Motor neuron (in vitro differentiated cells): ENCODE measurements around the gene SNRPA. TPM values are rescaled to one million over a fixed set of nuclear protein-coding genes. Genes with fewer than 3 reads are reported as not detected.
"Not testable (repeated sequence)": the region's sequence is repeated elsewhere in the genome, so short reads cannot be mapped to it uniquely, and the experiment has no call there.

ENCODE experiments used
- ATAC-seq, 8 experiments: fragments of 200-7000 bp; cut with Tn5 transposase; replicated peaks in 6 of 8; 2 replicates each; pipeline ENCODE4 v1.8.0; 2021; ENCODE audit warnings: mild to moderate bottlenecking in 8 of 8, moderate library complexity in 8 of 8
- H3K27ac ChIP-seq, 2 donors: fragments of 250-450 bp; sonication (Bioruptor Pico); 2 replicates each; pipeline ENCODE4 v1.9.0; 2021; ENCODE audit warnings: antibody characterized with exemption in 2 of 2, mild to moderate bottlenecking in 2 of 2, moderate library complexity in 1 of 2
- H3K4me1 ChIP-seq, 2 donors: fragments of 250-450 bp; sonication (Bioruptor Pico); replicated peaks in 1 of 2; 2 replicates each; pipeline ENCODE4 v1.6.1; 2021; ENCODE audit warnings: antibody characterized with exemption in 2 of 2, mild to moderate bottlenecking in 2 of 2, moderate library complexity in 1 of 2
- H3K4me3 ChIP-seq, 5 donors: fragments of 250-450 bp; sonication (Bioruptor Pico); 2 replicates each; pipeline ENCODE4 v1.9.0; 2021; ENCODE audit warnings: antibody characterized with exemption in 5 of 5, mild to moderate bottlenecking in 5 of 5, moderate library complexity in 4 of 5
- WGBS, 10 experiments: fragments of 450-650 bp; shearing (Covaris generic); methylation state at CpG; one replicate each; pipeline ENCODE4 v1.0.0; 2022; 5-methylcytosine and 5-hydroxymethylcytosine counted together
- in situ Hi-C, 9 experiments: fragments of 400-800 bp; cut with MboI; loops; one replicate each; pipeline ENCODE4 v1.15.0; 2021; ENCODE audit warnings: low sequenced_read_pairs in 9 of 9, low pct_unique_long_range_greater_than_20kb in 2 of 9; ENCODE audit not compliant: unreplicated experiment in 9 of 9
- total RNA-seq, 8 experiments: library from RNA; unstranded; fragments of 300-600 nt; gene quantifications; 2 replicates each; pipeline versions ENCODE4 v1.2.3 to v1.2.4, GENCODE V29; 2022

SNRPA gene
- total RNA-seq, 8 experiments from 2014 or later, result 32.4 to 112 (median 40.7) TPM

DNA sequence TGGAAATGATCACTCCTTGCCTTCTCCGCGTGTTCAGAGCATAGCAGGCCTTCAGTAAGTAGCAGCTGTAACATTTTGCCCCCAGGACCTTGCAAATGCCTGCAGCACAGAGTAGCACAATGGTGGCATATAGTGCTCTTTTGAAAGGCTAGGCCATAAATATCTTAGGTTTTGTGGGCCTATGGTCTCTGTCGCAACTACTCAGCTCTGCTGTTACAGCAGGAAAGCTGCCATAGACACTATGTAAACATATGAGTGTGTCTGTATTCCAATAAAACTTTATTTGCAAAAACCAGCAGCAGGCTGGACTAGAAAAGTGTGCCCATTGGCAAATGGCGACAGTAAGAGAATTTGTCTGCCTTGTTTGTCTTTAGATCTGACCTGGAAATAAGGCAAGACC is 24.7 kb upstream of the SNRPA start:
- Histone ChIP-seq H3K4me1 (no peaks in the 10 kb centered on the region), H3K4me3 (no peak overlapping the region), H3K27ac (no peak overlapping the region)
- WGBS, 10 experiments, result 66 to 100% (median 100%) methylated on average over 1 to 4 of the region's 4 CpGs; no CpG with 5 or more reads in 1 of the 10 experiments
- peak in 1 of 8 experiments; percentile 25 for ATAC-seq
- in situ Hi-C loops, result no loop called here

DNA sequence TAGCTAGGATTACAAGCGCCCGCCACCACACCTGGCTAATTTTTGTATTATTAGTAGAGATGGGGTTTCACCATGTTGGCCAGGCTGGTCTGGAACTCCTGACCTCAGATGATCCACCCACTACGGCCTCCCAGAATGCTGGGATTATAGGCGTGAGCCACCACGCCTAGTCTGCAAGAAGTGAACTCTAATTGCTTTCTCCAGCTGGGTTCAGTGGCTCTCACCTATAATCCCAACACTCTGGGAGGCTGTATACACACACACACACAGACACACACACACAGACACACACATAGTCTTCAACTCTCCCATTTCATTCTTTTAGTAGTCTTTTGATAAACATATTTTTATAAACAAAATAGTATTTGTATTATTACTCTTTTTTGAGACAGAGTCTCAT is 20.9 kb upstream of the SNRPA start:
- H3K4me3 ChIP-seq, in situ Hi-C loops, ATAC-seq, H3K27ac ChIP-seq, H3K4me1 ChIP-seq: not testable (repeated sequence)
- WGBS, 10 experiments, result 80 to 100% (median 100%) methylated on average over 1 to 5 of the region's 5 CpGs; no CpG with 5 or more reads in 5 of the 10 experiments

DNA sequence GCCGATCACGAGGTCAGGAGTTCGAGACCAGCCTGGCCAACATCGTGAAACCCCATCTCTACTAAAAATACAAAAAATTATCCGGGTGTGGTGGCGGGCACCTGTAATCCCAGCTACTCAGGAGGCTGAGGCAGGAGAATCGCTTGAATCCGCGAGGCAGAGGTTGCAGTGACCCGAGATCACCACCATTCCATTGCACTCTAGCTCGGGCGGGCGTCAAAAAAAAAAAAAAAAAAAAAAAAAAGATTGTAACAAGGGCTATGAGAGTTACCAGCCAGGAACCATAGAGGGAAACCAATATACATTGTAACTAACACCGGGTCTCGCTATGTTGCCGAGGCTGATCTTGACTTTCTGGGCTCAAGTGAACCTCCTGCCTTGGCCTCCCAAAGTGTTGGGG is 18.7 kb upstream of the SNRPA start:
- 96 to 100% (median 100%) methylated on average over 2 to 16 of the region's 16 CpGs; no CpG with 5 or more reads in 1 of the 10 experiments for WGBS, 10 experiments
- H3K4me3 ChIP-seq, H3K27ac ChIP-seq, in situ Hi-C loops, H3K4me1 ChIP-seq, ATAC-seq: not testable (repeated sequence)

DNA sequence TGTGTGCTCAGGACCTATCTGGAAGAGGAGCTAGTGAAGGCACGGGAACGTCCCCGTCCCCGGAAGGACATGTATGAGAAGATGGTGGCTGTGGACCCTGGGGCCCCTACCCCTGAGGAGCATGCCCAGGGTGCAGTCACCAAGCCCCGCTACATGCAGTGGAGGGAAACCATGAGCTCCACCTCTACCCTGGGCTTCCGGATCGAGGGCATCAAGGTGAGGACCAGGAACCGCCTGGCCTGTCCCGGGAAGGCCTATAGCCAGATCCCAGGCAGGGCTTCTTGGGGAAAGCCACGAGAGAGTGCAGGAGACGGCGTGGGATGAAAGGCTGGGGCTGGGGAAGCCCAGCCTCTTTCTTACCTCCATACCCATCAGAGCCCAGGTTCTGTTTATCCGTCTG is 17.9 kb upstream of the SNRPA start:
- Histone ChIP-seq H3K27ac (no peak overlapping the region), H3K4me3 (no peak overlapping the region), H3K4me1 (no peaks in the 10 kb centered on the region)
- 80 to 100% (median 92%) methylated on average over 2 to 8 of the region's 13 CpGs; no CpG with 5 or more reads in 6 of the 10 experiments for WGBS, 10 experiments
- ATAC-seq, result no peak
- in situ Hi-C loops, result no loop called here

DNA sequence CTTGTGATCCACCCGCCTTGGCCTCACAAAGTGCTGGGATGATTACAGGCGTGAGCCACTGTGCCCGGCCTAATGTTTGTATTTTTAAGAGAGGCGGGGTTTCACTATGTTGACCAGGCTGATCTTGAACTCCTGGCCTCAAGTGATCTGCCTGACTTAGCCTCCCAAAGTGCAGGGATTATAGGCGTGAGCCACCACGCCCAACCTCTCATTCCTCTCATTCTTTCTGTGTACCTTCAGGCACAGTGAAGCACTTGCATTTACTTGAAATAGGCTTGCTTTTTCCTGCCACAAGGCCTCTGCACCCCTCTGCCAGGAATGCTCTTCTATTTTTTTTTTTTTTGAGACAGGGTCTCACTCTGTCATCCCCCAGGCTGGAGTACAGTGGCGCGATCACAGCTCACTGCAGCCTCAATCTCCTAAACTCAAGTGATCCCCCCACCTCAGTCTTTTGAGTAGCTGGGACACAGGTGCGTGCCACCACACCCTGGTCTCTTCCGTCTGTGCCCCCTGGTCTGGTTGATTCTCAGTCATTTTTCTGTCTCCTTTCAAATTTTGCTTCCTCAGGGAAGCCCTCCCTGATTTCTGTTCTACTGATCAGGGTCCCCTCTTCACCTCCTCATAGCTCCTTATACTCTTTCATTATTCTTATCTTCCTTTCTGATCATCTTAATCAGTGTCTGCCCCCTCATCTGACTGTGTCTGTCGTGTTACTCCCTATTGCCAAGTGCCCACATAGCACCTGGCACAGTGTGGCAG is 15.8 kb upstream of the SNRPA start:
- no peak overlapping the region for H3K27ac ChIP-seq
- WGBS, 10 experiments, result 79 to 100% (median 94%) methylated on average over 1 to 9 of the region's 11 CpGs
- no peaks in the 10 kb centered on the region for H3K4me1 ChIP-seq
- peak in 2 of 8 experiments; percentile 19 to 42 for ATAC-seq
- in situ Hi-C loops, result no loop called here
- no peak overlapping the region for H3K4me3 ChIP-seq

DNA sequence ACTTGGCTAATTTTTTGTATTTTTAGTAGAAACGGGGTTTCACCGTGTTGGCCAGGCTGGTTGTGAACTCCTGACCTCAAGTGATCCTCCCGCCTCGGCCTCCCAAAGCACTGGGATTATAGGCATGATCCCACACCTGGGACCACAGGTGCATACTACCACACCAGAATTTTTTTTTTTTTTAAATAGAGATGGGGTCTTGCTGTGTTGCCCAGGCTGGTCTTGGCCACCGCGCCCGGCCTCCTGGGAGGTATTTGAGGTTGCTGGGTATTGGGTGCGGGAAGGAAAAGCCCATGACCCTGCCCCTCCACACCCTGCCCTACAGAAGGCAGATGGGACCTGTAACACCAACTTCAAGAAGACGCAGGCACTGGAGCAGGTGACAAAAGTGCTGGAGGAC is 14.3 kb upstream of the SNRPA start:
- Histone ChIP-seq H3K27ac (no peak overlapping the region), H3K4me3 (no peak overlapping the region), H3K4me1 (no peaks in the 10 kb centered on the region)
- in situ Hi-C loops, result no loop called here
- ATAC-seq, result no peak
- WGBS, 10 experiments, result 60 to 100% (median 93%) methylated on average over 1 to 2 of the region's 9 CpGs; no CpG with 5 or more reads in 7 of the 10 experiments

DNA sequence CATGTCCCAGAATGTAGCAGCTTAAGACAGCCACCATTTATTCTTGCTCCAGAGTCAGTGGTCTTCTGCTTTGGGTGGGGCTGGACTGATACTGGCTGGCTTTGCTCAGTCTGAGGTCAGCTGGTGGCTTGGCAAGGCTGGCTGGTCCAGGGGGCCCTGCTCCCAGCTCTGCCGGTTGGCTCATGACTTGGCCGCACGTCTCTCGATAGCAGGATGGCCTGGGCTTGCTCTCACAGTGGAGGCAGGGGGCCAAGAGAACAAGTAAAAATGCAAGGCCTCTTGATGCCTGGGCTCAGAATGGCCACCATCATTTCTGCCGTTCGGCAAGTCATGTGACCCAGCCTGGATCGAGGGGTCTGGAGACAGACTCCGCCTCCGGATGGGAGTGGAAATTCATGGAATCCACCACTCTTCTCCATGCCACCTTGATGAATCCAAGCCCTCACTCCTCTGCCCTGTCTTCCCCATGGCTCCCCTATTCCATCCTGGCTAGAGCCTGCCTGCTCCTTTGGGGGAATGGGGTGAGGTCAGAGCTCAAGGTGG is 13.8 kb upstream of the SNRPA start:
- no peak overlapping the region for H3K4me3 ChIP-seq
- no peak overlapping the region for H3K27ac ChIP-seq
- in situ Hi-C loops, result no loop called here
- no peak for ATAC-seq
- no peaks in the 10 kb centered on the region for H3K4me1 ChIP-seq
- 54% methylated on average over 7 of the region's 9 CpGs; no CpG with 5 or more reads in 9 of the 10 experiments for WGBS, 10 experiments

DNA sequence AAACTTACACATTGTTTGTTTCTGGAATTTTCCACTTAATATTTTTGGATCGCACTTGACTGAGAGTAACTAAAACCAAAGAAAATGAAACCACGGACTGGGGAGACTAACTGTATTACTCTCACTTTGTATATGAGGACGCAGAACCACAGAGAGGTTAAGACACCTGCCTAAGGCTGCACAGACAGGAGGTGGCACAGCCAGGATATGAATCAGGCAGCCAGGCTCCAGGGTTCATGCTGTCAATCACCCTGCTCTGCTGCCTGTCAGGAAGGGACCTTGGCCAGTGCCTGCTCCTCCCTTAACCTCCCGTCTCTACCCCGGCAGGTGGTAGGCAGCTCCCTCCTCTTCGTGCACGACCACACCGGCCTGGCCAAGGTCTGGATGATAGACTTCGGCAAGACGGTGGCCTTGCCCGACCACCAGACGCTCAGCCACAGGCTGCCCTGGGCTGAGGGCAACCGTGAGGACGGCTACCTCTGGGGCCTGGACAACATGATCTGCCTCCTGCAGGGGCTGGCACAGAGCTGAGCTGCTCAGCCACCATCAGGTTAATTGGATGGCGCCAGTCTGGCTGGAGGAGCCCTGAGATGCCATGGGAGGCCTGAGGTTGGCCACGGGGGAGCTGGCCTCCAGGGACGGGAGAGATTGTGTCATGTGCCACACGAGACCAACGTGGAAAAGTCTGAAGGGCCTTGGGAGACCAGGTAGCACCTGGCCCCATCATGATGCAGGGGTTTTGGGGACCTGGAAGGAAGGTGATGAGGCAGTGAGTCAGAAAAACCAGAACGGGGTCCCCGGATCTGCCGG is 11.8 kb upstream of the SNRPA start:
- WGBS, 10 experiments, result 60 to 100% (median 96%) methylated on average over 1 to 8 of the region's 22 CpGs; no CpG with 5 or more reads in 2 of the 10 experiments
- no peak overlapping the region for H3K27ac ChIP-seq
- ATAC-seq, result peak in 2 of 8 experiments; percentile 7 to 10
- in situ Hi-C loops, result no loop called here
- H3K4me1 ChIP-seq, result no peaks in the 10 kb centered on the region
- no peak overlapping the region for H3K4me3 ChIP-seq

DNA sequence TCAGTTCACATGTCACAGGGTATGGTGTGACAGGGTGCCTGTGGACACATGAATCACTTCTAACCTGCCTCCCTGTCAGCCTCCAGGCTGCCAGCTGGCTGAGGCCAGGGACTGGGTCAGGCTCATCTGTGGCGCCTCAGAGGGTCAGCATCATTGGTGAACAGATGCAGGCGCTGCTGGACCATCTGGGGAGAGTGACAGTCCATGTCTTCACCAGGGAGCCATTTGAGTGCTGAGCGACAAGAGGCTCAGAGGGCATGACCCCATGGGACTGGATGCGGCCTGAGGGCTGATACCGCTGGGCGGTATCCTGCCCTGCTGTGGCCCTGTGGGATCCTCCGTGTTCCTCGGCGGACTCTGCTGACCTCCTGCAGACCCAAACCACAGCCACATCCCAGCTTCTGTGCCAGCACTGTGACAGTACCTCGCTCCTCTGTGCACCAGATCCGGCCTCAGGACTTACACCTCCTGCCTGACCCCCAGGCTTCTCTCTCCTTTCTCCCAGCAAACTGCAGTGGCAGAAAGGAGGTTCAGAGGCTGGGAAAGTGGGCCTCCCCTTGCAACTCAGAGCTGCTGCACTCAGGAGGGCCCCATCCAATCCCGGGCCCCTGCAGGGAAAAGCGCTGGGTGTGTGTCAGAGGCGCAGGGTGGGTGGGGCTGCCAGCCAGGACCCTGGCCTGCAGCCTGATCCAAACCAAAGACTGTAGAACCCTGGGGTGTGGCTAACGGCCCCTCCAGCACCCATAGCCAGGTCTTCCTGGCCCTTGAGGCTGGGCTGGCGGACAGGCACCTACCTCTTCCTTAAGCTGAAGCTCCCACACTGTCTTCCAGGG is 10.9 kb upstream of the SNRPA start:
- in situ Hi-C loops, result no loop called here
- Histone ChIP-seq H3K4me1 (no peaks in the 10 kb centered on the region), H3K4me3 (no peak overlapping the region), H3K27ac (peak overlapping the region in 1 of 2 donors; percentile 39)
- WGBS, 10 experiments, result 15 to 100% (median 80%) methylated on average over 1 to 4 of the region's 16 CpGs; no CpG with 5 or more reads in 4 of the 10 experiments
- ATAC-seq, result peak in 6 of 8 experiments; percentile 6 to 63 (median 42)

DNA sequence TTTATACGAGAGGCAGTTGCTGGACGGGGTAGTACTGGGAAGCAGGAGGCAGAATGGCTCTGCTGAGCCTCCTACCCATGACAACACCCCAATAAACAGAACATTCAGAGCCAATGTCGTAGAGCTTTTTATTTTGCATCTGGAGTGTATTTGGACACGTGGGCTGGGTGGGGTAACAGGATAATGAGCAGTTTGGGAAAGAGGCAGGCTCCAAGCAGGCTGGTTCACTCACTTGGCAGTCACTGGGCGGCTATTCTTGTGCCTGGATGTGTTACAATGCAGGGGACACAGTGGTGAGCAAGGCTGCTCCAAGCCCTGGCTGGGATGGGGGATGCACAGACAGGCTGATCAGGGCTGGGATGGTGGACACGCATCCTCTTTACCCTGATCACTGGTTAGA is 10.3 kb upstream of the SNRPA start:
- peak in 3 of 8 experiments; percentile 76 to 82 (median 81) for ATAC-seq
- WGBS, 10 experiments, result 0 to 90% (median 85%) methylated on average over 2 to 5 of the region's 6 CpGs; no CpG with 5 or more reads in 6 of the 10 experiments
- in situ Hi-C loops, result no loop called here
- Histone ChIP-seq H3K27ac (peak overlapping the region in 1 of 2 donors; percentile 39), H3K4me1 (no peaks in the 10 kb centered on the region), H3K4me3 (no peak overlapping the region)

DNA sequence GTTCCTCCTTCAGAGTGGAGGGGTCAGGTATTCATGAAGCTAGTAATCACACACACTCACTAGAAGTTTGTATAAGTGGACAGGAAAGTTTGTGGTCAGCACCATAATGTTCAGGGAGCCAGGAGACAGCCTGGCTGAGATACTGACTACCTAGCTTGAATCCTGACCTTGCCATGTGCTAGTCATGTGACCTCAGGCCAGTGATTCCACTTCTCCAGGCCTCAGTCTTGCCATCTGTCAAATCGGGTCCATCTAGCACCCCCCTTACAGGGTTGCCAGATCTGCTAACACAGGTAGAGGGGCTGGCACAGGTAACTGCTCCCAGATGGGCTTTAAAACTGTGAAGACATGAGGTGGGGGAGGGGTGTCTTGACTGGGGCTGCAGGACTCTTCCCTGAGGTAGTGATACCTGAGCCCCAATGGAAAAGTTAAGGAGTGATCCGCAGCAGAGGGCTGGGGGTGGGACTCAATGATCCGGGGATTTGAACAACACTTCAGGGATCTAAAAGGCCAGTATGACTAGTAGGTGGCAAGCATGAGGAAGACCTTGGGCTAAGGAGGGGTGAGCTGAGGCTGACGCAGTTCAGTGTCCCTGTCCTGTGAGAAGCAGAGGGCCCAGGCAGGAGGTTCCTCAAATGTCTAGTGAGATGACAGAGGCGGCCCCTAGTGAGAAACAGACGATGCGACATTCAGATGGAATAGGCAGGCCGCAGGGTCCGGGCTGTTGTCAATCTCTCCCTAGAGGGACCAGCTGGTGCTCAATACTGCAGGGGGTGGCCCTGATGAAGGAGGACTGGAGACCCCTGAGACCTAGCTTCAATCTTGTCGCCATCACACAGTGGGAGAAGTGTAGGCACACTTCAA is 9.2 kb upstream of the SNRPA start:
- ATAC-seq, result peak in 4 of 8 experiments; percentile 4 to 23 (median 13)
- Histone ChIP-seq H3K27ac (peak overlapping the region; percentile 33 to 37), H3K4me3 (no peak overlapping the region), H3K4me1 (no peaks in the 10 kb centered on the region)
- 40 to 93% (median 80%) methylated on average over 1 to 7 of the region's 10 CpGs; no CpG with 5 or more reads in 5 of the 10 experiments for WGBS, 10 experiments
- in situ Hi-C loops, result no loop called here
